Osteoblast (primary cell): ENCODE measurements around the gene PLEKHH3. TPM values are rescaled to one million over a fixed set of nuclear protein-coding genes. Genes with fewer than 3 reads are reported as not detected.

ENCODE experiments used
- DNase-seq: peaks from one replicate; pipeline ENCODE4 v3.0.0; 2011; ENCODE audit warnings: low spot score, mixed read lengths; ENCODE audit not compliant: insufficient read length; ENCODE audit errors: missing footprints
- H2AFZ ChIP-seq: 2 replicates; pipeline ENCODE4 v1.6.0; 2011; ENCODE audit warnings: mild to moderate bottlenecking, low read length
- H3K27ac ChIP-seq: 2 replicates; pipeline ENCODE4 v1.5.1; 2011; ENCODE audit warnings: mild to moderate bottlenecking, low read depth, low read length, moderate library complexity
- H3K27me3 ChIP-seq: 2 replicates; pipeline ENCODE4 v1.6.0; 2012; ENCODE audit warnings: mild to moderate bottlenecking, control low read depth, inconsistent platforms, low read length, moderate library complexity; ENCODE audit not compliant: insufficient read depth
- H3K36me3 ChIP-seq: 2 replicates; pipeline ENCODE4 v1.5.1; 2011; ENCODE audit warnings: mild to moderate bottlenecking, low read length, control low read depth, moderate library complexity; ENCODE audit not compliant: insufficient read depth
- H3K4me1 ChIP-seq: 2 replicates; pipeline ENCODE4 v1.5.1; 2011; ENCODE audit warnings: mild to moderate bottlenecking, low read length, control low read depth, moderate library complexity; ENCODE audit not compliant: insufficient read depth
- H3K4me2 ChIP-seq: 2 replicates; pipeline ENCODE4 v1.6.0; 2011; ENCODE audit warnings: mild to moderate bottlenecking, low read length; ENCODE audit not compliant: insufficient read depth
- H3K4me3 ChIP-seq: fragments of 200-600 bp; sonication (generic); 3 replicates; pipeline ENCODE4 v1.5.1; 2012; ENCODE audit warnings: mild to moderate bottlenecking, low read length, inconsistent platforms; ENCODE audit not compliant: insufficient read depth
- H3K79me2 ChIP-seq: 2 replicates; pipeline ENCODE4 v1.6.0; 2012; ENCODE audit warnings: mild to moderate bottlenecking, low read length, control low read depth, inconsistent platforms; ENCODE audit not compliant: insufficient read depth
- H3K9me3 ChIP-seq: 2 replicates; pipeline ENCODE4 v1.5.1; 2011; ENCODE audit warnings: low read depth, low read length, control low read depth
- H4K20me1 ChIP-seq: 2 replicates; pipeline ENCODE4 v1.6.0; 2012; ENCODE audit warnings: mild to moderate bottlenecking, low read length, control low read depth; ENCODE audit not compliant: insufficient read depth
- CTCF ChIP-seq: IDR thresholded peaks from 2 replicates; pipeline ENCODE4 v1.5.1; 2011; ENCODE audit warnings: mild to moderate bottlenecking, low read depth, low read length, moderate library complexity; ENCODE audit errors: extremely low read depth
- total RNA-seq: library from RNA; depleted of rRNA; stranded (reverse); fragments of >200 nt; gene quantifications from 2 replicates; pipeline ENCODE4 v1.2.3, GENCODE V29; 2012

The PLEKHH3 gene
- total RNA-seq, 1 donor = 19.9 TPM

DNA sequence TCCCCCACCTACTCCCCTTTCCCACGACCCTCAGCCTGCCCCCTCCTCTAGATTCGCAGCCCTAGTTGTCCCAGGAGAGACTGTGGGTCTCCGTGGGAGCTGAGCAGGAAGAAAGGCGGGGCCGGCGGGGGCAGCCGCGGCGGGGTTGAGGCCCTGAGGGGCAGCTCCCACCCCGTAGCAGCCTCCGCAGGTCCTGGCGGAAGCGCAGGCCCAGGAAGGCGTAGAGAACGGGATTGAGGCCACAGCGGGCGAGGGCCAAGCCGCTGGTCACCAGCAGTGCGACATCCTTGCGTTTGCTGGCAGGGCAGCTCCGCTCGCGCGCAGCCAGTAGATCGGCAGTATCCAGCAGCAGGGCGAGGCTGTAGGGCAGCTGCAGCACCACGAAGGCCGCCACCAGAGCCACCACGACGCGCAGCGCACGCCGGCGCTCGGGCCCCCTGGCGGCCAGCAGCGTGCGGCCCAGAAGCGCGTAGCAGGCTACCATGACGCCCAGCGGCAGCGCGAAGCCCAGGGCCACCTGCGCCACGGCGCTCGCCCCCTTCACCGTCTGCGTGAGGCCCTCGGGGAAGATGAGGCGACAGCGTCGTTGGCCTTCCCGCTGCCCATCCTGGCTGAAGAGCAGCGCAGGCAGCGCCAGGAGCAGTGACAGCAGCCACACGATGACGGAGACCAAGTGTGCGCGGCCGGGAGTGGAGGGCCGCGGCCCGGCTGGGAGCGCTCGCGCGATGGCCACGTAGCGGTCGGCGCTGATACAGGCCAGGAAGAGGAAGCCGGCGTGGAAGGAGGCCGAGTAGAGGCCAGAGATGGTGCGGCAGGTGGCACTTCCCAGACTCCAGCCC lies 2.9 kb upstream of the PLEKHH3 start:
- Histone ChIP-seq H3K4me1 (peaks cover 48% of the 10 kb centered on the region), H3K79me2 (peaks cover 21% of the 10 kb centered on the region), H3K4me3 (peak overlapping the region; percentile 68), H2AFZ (peak overlapping the region; percentile 92), H4K20me1 (peaks cover 21% of the 10 kb centered on the region), H3K36me3 (no peaks in the 10 kb centered on the region), H3K27me3 (no peaks in the 10 kb centered on the region), H3K27ac (peak overlapping the region; percentile 80), H3K4me2 (peak overlapping the region; percentile 83), H3K9me3 (no peaks in the 10 kb centered on the region)
- DNase-seq = peak; percentile 98
- peak; percentile 67 for TF ChIP-seq CTCF

- peak overlapping the region; percentile 68 for H3K4me3 ChIP-seq
- H4K20me1 ChIP-seq = peaks cover 24% of the 10 kb centered on the region
- no peak for TF ChIP-seq CTCF
- H3K9me3 ChIP-seq = no peaks in the 10 kb centered on the region
- no peaks in the 10 kb centered on the region for H3K36me3 ChIP-seq
- H3K4me2 ChIP-seq = peak overlapping the region; percentile 88
- peaks cover 27% of the 10 kb centered on the region for H3K79me2 ChIP-seq
- peak overlapping the region; percentile 92 for H2AFZ ChIP-seq
- peaks cover 54% of the 10 kb centered on the region for H3K4me1 ChIP-seq
- H3K27me3 ChIP-seq = no peaks in the 10 kb centered on the region
- peak overlapping the region; percentile 94 for H3K27ac ChIP-seq
- DNase-seq = peak; percentile 95
Measured at GRCh38 chr17:42678951-42679491, 2.2 kb upstream of the PLEKHH3 start.

- Histone ChIP-seq H3K27ac (peak overlapping the region; percentile 94), H3K79me2 (peaks cover 32% of the 10 kb centered on the region), H3K9me3 (no peaks in the 10 kb centered on the region), H3K36me3 (peaks cover 5% of the 10 kb centered on the region), H3K4me2 (peak overlapping the region; percentile 88), H3K27me3 (no peaks in the 10 kb centered on the region), H3K4me3 (peak overlapping the region; percentile 73), H3K4me1 (peaks cover 54% of the 10 kb centered on the region), H4K20me1 (peaks cover 29% of the 10 kb centered on the region), H2AFZ (peak overlapping the region; percentile 92)
- TF ChIP-seq CTCF = no peak
- peak; percentile 99 for DNase-seq
Measured at GRCh38 chr17:42677921-42678781, 1.4 kb upstream of the PLEKHH3 start.
